Inflammatory macrophage treated with lipopolysaccharide for 1 hour (primary cell): ENCODE data around the gene ANO4.

Experiments
- DNase-seq, 2 donors: peaks; one replicate each; pipeline ENCODE4 v3.0.0-alpha.2; 2020 to 2022

ANO4 gene

DNA sequence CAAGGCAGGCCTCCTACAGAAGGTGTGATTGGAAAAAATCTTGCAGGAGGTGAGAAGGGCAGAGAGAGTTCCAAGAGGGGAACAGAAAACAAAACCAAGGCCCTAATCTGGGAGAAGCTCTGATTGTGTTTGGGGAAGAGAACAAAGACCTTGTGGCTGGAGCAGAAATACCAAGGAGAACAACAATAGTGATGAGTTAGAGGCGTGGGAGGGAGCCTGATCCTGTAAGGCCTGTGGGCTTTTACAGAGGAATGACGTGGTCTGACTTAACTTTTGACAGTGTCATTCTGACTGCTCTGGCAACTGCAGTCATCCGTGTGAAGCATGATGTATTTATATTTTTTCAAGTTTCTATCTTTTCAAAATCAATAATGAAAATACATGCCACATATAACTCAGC is 200.6 kb downstream of the ANO4 start:
- peak; percentile 28 to 42 for DNase-seq

DNA sequence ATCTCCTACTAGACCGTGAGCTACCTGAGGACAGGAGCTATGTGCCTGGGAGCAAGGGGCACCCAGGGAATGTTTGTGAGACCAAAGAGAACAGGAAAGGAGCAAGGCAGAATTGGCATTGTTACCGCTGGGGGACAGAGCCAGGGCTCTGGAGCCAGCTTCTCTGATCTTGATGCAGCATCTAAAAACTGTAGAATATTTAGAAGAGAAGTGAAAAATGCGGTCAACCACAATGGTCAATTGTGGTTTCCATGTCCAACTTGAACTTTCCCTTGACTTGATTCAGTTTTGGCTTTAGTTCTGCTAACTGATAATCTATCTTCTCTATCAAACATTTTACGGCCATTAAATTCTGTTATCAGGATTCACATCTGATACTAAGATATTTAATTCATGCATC is 201.2 kb downstream of the ANO4 start:
- DNase-seq: no peak

- peak in 1 of 2 donors; percentile 15 for DNase-seq
These were observed 207.1 kb downstream of the ANO4 start for GRCh38 chr12:101001669-101002068.

DNA sequence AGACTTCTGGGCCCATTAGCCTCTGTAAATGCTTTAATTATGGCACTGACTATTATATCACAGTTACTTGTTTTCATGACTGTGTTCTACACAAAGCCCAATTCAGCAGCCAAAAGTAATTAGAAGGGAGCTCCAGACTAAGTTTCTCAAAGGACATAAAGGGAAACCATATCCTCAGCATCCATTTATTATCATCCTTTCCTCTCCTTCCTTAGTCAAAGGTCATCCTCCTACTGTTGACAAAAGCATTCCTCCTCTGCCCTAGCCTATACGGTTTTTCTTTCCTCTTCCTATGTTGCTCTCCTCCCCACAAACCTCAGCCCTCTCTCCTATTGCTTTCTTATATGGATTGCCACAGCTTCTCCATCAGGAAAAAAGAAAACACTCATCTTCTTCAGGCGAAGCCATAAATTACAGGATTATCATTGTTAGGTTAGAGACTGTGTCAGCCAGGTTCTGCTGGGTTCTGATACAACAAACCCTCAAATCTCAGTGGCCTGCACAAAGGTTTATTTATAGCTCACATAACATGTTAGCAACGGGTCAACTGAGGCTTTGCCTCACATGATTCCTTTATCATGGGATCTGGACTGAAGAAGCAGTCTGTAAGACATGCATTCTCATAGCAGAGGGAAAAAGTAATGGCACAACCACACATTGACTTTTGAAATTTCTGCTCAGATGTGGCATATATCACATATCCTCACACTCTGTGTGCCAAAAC is 208.3 kb downstream of the ANO4 start:
- no peak for DNase-seq

DNA sequence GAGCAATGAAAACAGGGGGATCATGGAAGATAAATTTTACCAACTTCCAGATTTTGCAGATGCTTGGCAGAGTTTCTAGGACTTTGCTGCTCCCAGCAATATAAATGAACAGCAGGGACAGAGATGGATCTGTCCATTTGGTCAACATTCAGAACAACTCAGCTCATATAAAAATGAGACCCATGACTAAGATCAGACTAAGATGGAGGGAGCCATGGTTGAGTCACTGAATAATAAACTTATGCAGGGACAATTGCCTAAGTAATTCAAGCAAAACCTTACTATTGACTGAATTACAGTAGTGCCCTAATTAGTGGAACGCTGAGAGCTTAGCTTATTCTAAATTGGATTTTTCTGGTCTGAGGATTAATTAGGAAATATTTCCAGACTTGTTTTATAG is 210.3 kb downstream of the ANO4 start:
- DNase-seq: no peak

- DNase-seq: no peak
These were observed 214.7 kb downstream of the ANO4 start for GRCh38 chr12:101009274-101009673.

DNA sequence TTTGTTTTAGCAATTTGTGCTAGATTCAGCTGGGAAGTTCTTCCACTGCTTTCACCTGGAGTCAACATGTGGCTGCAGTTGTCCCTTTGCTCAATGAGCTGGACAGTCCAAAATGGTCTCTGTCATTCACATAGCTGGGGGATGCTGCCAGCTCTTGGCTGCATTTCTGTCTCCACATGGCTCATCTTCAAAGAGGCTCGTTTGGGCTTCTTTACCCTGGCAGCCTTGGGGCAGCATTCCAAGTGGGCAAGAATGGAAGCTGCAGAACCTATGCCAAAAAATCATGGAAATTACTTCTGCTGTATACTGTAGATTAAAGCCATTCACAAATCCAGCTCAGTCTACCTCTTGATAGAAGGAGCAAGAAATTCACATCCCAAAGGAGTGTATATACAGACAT is 216.3 kb downstream of the ANO4 start:
- DNase-seq: no peak

DNA sequence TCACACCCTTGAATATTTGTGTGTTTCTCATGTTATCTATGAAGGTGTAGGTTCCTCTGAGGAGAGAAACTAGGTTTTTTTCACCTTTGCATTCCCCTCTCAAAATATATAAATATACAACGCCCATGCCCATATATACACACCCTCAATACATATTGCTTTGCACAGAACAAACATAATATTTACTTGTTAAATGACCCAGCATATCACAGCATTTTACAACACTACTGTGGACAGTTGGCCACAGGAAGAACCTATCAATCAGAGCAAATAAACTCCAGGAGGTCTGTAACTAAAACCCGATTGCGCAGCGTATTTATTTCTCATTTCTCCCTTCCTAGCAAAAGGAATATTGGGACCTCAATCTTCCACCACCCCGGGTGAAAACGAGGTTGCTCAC is 219.4 kb downstream of the ANO4 start:
- DNase-seq: no peak

DNA sequence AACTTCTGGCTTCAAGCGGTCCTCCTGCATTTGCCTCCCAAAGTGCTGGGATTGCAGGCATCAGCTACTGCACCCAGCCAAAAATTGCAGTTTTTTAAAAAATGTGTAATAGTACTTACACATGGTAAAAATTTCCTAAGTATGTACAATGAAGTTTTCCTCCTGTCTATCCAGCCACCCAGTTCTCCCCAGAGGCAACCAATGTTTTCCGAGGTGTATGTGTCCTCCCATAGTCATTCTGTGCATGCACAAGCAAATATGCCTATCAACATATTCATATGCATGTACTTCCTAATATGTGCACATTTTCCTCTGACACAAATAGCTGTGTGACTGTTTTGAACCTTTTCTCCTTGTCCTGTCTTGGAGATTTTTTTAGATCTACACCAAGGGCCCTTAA is 220.5 kb downstream of the ANO4 start:
- no peak for DNase-seq

DNA sequence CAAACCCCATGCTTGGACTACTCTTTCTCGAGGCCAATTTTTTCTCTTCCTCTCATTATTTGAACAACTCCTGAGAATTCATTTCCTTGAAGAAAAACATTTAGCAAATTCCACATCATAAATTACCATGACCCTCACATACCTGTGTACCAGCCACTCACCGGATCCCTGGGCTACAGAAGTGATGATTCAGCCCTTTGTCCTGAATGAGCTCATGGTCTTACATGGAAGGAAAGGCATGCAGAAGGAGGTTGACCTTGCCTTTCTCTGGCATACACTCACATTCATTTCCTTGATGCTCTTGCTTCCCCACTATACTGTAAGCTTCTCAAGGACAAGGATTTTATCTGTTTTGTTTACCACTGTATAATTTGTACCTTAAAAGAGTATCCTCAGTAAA is 224.0 kb downstream of the ANO4 start:
- no peak for DNase-seq

DNA sequence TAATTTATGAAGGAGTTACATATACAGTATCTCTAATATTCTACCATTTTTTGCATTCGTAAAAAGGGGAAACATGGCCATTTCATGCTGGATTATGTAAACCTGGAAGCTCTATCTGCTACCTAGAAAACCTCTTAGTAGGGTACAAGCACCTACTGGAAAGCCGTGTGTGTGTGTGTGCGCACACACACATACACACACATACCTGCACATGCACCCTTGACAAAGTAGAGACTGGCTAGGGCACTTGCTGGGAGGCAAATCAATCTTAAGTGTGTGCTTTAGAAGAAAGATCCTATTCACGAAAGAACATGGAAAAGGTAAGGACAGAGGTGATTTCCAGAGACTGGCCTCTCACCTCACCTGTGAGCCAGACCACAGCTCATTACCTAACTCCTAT is 224.6 kb downstream of the ANO4 start:
- no peak for DNase-seq

DNA sequence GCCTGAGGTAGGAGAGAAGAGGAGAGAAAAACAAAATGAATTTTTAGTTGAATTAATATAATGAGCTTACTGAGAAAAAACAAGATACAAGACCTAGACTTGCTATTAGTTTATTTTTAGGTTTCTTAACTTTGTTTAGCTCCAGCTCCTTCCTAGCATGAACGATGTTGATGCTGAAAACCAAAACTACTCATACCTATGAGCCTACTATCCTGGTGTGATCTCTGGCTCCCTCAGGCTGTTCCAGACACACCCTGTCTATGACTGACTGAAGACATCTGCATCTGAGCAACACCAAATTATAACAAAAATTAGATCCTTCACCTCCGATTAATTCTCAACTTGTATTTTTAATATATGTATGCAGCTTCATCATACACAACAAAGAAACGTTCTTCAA is 225.1 kb downstream of the ANO4 start:
- DNase-seq: no peak

DNA sequence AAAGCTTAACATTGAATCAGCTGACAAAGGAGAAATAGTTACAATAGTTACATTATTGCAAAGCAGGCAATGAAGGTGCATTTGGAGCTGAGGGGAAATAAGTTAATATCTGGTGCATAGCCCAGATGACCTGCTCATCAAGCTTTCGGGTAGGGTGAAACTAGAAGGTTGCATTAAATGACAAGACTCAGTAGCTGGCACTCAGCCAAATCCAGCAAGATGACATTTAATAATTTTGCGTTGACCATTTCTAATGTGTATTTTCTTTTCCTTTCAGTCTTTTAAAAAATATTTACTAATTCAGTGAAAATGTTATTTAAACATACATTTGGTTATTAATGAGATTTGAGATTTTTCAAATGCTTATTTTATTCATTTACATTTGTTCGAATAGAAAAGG is 226.9 kb downstream of the ANO4 start:
- DNase-seq: no peak

- peak; percentile 15 to 37 for DNase-seq
These were observed 227.4 kb downstream of the ANO4 start for GRCh38 chr12:101021911-101022388.

DNA sequence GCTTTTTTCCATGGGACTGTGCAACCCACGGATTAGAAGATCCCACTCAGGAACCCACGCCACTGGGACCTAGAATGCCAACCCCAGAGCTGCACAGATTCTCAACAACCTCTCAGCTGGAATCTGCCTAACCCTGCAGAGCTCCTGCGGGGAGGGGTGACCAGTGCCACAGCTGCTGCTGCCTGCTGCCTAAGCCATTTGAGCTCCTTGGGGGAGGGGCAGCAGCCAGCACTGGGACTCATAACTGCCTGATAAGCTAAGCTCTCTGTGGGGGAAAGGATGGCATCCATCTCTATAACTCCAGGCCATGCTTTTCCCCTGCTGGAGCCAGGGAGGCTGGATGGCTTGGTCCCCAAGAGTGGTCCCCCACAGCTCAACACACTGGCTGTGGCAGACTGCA is 232.6 kb downstream of the ANO4 start:
- no peak for DNase-seq

DNA sequence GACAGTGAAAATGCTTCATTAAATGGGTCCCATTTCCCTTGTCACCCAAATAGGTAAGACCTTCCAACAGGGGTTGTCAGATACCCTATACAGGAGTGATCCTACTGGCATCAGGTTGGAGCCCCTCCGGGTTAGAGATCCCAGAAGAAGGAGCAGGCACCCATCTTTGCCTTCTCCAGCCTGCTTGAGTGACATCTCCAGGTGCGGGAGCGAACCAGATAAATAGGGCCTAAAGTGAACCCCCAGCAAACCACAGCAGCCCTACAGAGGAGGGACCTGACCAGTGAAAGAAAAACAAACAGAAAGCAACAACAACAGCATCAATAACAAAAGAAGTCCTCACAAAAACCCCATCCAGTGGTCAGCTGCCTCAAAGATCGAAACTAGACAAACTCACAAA is 233.2 kb downstream of the ANO4 start:
- DNase-seq: no peak

DNA sequence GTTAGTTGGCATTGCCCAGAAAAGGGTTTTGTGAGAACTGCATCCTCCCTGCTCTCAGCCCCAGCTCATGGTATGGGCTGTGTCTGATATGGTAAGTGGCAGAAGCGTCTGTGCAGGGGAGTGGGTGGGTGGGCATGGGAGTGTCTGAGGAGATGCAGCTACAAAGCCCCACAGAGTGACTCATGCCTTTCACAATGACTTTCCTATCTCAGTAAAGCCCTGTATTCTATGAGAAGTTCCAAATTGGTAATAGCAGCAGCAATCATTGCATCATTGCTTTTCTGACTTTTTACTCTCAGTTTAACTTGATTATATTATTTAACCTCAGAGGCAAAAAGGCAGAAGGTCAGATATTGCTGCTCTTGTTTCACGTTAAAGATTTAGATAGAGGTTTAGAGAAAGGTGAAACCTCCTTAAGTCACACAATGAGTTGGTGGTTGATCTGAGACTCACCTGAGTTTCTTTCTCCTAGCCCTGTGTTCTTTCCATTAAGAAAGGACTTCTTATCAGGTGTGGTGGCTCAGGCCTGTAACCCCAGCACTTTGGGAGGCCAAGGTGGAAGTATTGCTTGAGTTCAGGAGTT is 243.8 kb downstream of the ANO4 start:
- no peak for DNase-seq

- no peak for DNase-seq
These were observed 245.4 kb downstream of the ANO4 start for GRCh38 chr12:101039848-101040531.

DNA sequence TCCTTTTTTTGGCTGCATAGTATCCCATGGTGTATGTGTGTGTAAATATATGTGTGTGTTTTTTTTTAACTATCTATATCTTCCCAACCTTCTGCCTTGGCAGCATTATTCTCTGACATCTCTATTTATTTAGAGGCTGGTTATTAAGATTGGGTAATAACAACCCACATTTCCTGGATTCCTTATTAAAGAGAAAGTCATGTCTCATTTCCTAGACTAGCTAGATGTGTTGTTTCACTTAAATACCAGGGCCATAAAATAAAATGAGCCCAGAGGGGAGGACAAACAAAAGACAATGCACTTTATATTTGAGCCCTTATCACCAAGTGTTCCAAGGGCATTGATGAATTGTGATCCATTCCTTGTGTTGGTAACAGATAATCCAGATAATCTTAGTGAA is 246.4 kb downstream of the ANO4 start:
- no peak for DNase-seq

DNA sequence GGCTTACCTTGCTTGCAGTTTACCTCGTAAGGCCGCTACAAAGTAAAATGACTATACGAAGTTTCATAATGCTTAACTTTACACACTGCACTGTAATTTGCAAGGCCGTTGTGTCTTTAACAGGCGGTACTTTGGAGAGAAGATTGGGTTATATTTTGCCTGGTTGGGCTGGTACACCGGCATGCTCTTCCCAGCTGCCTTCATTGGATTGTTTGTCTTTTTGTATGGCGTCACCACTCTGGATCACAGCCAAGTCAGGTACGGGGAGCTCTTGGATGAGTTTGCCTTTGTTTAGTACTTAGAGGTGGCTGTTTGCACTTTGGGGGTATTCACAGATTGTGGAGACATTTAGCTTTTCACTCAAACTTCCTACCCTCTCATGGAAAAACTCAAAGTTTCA is 247.6 kb downstream of the ANO4 start:
- DNase-seq: no peak

DNA sequence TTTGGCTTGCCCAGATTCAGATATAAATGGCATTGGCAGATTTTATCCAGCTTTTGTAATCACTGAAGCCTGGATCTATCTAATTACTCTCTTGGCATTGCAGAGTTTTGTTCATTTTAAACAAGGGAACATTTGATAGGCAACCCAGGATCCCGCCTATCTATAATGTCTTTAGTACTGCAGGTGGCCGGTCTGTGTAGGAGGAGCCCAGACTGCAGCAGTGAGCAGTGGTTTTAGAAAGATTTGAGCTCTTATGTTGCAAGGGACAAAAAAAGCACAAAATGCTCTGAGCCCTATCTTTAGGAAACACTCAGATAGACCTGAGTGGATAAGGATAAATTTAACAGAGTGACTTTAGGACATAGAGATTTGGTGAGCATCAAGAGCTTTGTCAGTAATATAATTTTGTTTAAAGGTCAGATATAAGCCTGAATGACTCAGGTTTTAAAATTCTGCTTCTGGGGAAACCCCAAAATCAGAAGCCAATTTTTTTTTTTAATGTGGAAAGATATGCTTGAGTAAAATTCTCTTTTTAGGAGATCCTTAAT is 250.0 kb downstream of the ANO4 start:
- no peak for DNase-seq

GRCh38 chr12:101045486-101046464 is 251.2 kb downstream of the ANO4 start:
- no peak for DNase-seq

GRCh38 chr12:101047652-101048051 is 253.1 kb downstream of the ANO4 start:
- no peak for DNase-seq
